Endometrial microvascular endothelial cells (primary cell): ENCODE data around the gene KLF13. TPM values are rescaled to one million over a fixed set of nuclear protein-coding genes. Genes with fewer than 3 reads are reported as not detected.

Source experiments
- in situ Hi-C: cut with HindIII; loops from 2 replicates; pipeline ENCODE4 v1.10.0; 2017; ENCODE audit warnings: low sequenced_read_pairs, low pct_unique_long_range_greater_than_20kb; ENCODE audit errors: inconsistent ontology term
- total RNA-seq: library from RNA; depleted of rRNA; stranded (reverse); fragments of >200 nt; gene quantifications from one replicate; pipeline ENCODE4 v1.2.3, GENCODE V29; 2015; ENCODE audit errors: inconsistent ontology term

Gene KLF13
- total RNA-seq, 1 donor from 2014 or later, result 21.2 TPM

GRCh38 chr15:31341496-31342195, 15.0 kb downstream of the KLF13 start:
- in situ Hi-C loops, result no loop called here

DNA sequence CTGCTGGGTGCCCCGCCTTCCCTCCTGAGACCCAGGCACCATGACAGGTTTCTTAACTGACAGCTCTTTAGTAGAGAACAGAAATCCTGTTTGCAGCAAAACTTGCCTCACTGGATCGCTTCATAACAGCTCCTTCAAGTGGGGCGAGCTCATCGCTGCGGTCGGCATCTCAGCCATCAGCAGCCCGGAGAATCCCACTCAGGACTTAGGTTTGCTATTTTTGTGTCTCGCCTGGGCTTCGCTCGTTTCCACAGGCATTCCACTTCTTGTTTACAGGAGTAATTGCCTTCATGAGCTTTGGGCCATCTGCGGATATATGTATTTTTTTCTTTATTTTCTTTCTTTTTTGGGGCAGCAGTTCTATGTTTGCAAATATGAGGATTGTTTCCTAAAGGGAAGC, 15.7 kb downstream of the KLF13 start:
- in situ Hi-C loops, result no loop called here

DNA sequence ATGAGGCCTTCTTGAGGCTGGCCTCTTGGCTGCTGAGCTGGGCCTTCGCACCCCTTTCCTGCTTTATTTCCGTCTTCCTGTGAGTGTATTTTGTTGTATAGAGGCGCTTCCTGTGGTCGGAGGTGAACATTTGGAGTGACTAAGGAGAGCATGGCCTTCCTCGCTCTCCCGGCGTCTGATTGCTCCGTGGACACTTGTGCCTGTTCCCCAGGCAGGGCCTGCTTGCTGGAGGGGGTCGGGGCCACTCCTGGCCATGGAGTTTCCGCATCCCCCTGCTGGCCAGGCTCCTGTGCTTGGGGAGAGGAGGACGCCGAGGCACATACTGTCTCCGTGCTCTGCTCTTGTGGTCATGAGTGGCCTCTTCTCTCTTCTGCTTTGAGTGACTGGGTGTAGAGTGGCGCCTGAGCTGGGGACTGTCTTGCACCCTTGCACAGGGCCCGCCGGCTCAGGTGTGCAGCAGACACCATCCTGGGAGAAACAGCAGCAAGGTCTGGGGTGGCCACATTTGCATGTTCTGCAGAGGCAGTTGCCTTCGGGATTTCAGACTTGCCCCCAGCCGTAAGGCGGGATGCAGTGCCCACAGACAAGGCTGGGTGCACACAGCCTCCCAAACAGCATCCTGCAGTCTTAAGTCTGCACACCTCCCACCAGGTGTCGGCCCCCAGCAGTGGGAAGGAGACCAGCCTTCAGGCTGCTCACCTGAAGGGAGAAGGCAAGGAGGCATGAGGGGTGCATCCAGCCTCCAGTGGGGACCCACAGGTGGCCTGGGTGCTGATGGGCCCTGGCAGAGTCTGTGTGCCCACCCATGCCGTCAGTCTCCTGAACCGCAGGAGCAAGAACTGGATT, 16.4 kb downstream of the KLF13 start:
- in situ Hi-C loops, result no loop called here

DNA sequence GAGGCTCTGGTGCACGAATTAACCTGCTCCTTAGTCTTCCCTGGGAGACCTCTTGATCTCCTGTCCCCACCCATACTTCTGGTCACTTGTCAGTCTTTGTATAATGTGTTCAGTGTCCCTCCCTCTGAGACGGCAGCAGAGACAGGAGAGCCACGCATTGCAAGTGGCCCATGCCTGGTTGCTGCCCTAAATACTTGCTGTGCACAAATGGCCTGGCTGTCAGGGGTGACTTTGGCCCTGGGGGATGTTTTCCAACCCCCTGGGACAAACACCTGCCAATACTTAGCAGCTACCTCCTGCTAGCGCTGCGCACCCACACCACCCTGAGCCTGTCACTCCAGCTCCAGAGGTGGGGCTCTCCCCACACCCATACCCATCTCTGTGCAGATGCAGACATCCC, 17.2 kb downstream of the KLF13 start:
- in situ Hi-C loops, result no loop called here

DNA sequence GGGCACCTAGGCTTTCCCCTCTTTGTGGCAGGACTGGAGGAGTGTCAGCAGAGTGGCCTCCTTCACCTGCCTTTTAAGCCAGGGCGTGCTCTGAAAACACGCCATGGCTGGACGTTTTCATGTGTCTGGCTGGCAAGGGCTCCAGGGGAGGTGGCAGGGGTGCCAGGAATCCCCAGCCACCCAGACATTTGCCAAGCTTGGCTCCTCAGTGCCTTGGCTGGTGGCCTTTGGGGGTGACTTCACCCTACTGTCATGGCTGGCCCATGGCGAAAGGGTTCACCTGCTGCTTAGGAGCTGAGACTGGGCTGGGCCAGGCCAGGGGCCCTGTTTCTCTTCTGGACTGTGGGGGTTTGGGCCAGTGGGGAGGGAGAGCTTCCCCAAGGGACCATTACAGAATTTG, 17.6 kb downstream of the KLF13 start:
- in situ Hi-C loops, result no loop called here

DNA sequence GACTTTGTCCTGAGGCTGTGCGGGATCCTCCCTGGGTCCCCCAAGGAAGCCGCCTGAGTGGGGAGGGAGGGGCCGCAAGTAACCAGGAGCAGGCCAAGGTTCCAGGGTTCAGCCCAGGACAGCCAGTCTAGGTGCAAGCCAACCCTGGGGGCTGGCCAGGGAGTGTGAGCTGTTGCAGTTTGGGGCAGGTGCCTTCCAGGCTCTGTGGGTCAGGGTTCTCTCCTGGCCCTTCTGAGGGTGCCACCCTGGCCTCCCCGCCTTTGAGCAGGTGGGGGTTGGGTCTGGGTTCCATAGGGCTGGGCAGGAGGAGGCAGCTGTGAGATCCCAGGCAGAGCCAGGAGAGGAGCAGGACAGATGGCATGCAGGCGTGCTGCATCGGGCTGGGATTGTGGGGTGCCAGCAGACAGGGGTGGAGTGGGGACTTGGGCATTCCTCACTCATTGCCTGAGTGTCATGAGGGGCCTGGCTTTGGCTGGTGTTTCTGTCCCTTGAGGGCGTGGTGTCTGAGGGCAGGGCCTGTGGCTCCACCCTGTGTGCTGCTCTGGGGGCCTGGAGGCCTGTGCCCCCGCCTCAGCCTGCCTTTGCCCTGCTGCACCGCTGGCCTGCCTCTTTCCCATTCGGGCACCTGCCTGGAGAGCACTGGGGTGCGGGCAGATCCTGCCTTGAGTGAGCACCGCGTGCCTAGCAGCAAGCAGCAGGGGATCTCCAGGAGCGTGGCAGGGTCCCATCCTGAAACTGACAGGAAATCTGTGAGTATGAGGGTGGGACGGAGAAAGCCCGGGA, 18.4 kb downstream of the KLF13 start:
- in situ Hi-C loops, result no loop called here

- in situ Hi-C loops, result no loop called here
These were observed 19.2 kb downstream of the KLF13 start for GRCh38 chr15:31345606-31346366.

DNA sequence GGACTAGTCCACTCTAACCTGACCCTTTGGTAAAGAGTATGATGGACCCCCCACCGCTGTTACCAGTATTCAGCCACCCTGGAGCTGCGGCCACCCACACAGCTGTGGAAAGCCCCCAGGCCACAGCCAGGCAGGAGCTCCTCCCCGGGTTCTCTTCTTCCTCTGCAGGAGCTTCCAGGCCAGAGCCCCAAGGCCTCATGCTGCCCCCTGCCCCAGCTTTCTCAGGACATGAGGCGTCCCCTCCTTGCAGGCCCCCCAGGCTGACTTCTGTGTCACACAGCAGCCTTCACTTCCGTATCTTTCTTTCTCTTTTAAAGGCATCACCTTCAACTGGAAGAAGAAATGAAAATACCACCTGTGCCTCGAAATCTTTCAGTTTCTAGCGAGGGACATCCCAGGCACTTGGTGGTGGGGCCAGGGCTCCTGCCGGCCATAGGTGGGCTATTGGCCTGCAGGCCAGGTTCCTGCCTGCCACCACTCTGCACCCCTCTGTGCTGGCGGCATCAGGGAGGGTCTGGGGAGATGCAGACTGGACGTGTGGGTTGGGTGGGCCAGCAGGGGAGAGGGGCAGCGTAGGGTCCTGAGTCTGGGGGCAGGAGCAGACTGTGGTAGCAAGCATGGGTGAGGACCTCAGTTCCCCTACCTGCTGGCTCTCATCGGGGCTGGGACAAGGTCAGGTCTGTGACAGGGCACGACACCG, 19.9 kb downstream of the KLF13 start:
- in situ Hi-C loops, result no loop called here

GRCh38 chr15:31347067-31347975, 20.7 kb downstream of the KLF13 start:
- in situ Hi-C loops, result no loop called here

- in situ Hi-C loops, result no loop called here
These were observed 21.6 kb downstream of the KLF13 start for GRCh38 chr15:31347981-31348803.

DNA sequence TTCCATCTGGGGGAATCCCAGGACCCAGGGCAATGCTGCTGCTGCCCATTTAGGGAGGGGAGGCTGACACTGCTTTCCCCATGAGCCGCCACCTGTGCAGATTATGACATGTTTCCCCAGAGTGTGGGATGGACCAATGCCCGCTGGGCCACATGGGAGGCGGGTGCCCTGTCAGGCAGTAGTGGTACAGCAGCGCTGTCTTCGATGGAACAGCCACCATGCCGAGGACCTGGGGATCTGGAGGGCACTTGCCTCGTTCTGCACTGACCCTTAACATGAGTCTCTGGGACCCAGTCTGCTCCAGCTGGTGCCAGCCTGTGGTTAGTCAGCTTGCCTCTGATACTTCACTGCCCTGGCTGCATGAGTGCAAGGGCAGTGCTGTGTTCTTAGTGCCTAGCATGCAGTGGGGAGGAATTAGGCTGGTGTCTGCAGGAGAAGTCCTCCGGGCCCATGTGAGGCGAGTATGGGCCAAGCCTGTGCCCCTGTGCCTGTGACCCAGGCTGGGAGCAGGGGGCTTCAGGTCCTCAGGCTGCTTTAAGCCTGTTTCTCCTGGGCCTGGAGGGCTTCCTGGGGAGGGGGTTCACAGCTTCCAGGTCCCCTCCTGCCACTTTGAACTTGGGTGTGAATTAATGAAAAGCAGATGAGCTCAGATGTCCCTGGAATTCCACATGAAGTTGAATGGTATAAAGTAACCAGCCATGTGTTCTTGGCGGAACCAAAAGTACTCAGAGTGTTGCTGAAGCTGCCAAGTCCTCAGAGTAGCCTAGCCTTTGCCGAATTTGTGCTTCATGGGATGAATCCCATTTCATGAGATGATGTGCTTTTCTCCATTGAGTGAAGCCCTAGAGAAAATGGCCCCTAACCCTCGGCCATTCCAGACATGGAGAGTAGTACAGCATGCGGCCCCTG, 22.9 kb downstream of the KLF13 start:
- in situ Hi-C loops, result no loop called here

GRCh38 chr15:31350771-31351170, 24.1 kb downstream of the KLF13 start:
- in situ Hi-C loops, result no loop called here

DNA sequence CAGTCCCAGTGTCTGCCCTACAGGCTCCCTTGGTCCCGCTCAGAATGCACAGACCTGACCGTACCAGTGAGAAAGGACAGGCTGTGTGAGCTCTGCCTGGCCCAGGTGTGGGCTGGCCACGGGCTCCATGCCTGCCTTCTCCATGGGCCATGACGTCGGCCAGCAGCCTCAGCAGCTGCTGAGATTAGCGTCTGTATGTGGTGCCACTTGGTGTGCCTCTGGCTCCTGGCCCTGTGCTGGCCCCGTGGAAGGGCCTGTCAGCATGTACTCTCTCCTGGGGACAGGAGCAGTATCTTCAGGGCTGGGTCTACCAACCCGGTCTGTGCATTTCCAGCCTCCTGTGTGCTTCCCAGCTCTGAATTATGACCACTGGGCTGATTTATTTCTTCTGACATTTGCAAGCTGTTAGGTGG, 25.7 kb downstream of the KLF13 start:
- in situ Hi-C loops, result no loop called here

- in situ Hi-C loops, result no loop called here
These were observed 26.5 kb downstream of the KLF13 start for GRCh38 chr15:31352911-31353811.

GRCh38 chr15:31353931-31354330, 27.3 kb downstream of the KLF13 start:
- in situ Hi-C loops, result no loop called here
